Measurements from ENCODE around the gene ARTN.

Gene ARTN, protein sequence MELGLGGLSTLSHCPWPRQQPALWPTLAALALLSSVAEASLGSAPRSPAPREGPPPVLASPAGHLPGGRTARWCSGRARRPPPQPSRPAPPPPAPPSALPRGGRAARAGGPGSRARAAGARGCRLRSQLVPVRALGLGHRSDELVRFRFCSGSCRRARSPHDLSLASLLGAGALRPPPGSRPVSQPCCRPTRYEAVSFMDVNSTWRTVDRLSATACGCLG

DNA sequence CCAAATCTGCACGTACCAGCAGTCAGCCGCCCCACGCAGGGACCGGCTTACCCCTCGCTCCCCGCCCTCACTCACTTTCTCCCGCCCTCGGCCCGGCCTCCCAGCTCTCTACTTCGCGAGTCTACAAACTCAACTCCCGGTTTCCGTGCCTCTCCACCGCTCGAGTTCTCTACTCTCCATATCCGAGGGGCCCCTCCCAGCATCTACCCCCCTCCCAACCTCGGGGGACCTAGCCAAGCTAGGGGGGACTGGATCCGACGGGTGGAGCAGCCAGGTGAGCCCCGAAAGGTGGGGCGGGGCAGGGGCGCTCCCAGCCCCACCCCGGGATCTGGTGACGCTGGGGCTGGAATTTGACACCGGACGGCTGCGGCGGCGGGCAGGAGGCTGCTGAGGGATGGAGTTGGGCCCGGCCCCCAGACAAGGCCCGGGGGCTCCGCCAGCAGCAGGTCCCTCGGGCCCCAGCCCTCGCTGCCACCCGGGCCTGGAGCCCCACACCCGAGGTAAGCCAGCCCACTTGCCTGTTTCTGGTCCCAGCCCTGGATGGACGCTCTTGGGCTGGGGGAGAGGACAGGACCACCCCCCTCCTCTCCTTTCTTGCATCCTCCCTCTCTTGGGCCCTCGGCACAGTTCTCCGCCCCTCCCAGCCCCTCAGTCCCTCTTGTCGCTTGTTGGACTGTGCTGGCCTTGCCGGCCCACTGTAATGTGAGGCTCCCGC lies at the start of gene ARTN:
Gene ARTN (plus strand): TSS at position 416 of the 715 bp plus-strand sequence. CDS start 1,856 bp downstream, outside the sequence.
- peak; percentile 69 for DNase-seq

DNA sequence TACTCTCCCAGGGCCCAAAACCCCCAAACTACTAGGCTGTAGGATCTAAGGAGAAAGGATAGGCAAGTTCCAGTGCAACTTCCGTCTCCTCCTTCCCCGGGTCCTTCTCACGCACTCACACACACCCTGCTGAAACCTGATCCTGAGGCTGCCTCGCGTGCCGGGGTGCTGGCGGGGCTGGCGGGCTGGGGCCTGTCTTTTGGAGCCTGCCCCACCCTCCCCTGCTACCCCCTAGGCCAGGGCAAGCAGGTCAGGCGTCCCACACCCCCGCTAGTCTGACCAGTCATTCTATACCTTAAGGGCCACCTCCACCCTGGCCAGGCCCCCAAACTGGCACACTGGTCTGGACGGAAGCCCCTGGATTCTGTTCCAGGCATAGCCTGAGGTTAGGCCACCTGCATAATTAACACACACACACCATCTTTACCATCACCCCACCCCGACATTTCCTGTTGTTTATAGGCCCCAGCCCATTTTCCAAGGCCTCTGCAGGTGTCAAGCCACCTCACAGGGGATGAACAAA lies 48.3 kb upstream of the ARTN start:
- peak; percentile 39 for DNase-seq

DNA sequence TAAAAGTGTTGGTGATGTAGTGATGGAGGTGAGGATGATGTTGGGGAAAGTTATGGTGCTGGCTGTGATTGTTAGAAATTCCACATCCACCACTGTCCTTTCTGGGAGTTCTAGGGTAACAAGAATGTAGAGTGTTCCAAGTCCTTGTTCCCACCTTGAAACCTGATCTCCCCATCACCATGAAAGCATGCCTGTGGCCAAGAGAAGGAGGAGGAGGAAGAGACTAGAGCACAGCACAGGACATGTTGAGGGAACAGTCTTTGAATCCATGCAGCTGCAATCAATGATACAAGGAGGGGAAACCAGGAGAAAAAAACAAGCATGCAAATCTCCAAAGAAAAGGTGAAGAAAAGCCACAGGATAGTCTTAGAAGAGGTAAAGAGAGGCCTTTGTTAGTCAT lies 45.9 kb upstream of the ARTN start:
- no peak for DNase-seq

DNA sequence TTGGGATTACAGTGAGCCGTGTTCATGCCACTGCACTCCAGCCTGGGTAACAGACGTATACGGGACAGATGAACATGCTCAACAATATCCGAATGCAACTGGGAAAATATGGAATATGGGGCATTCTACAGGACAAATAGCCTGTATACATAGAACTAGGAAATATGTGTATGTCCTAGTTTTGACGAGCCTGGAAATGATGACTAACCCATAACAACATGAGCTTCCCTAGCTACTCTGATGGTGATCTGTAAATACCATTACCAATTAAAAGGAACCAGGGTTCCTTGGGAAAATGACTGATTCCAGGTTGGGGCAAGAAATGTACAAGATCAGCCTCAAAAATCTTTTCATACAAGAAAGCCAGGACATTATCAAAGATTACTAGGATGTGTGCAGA lies 42.8 kb upstream of the ARTN start:
- no peak for DNase-seq

DNA sequence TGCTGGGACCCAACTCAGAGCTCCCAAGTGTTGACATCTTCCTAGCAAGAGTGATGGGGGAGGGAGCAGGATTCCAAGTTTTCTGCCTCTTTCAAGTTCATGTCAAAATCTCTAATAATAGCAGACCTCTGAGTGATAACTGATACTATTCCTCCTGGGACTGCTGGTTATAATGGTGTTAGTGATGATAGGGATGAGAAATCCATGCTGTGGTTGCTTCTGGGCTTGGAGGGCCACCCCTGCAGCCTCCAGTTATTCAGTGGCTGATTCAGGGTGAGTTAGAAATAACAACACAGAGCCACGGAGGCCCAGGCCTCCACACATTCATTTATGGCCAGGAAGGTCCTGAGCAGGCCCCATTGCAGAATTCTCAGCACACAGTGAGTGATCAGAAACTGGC lies 40.6 kb upstream of the ARTN start:
- peak; percentile 2 for DNase-seq

DNA sequence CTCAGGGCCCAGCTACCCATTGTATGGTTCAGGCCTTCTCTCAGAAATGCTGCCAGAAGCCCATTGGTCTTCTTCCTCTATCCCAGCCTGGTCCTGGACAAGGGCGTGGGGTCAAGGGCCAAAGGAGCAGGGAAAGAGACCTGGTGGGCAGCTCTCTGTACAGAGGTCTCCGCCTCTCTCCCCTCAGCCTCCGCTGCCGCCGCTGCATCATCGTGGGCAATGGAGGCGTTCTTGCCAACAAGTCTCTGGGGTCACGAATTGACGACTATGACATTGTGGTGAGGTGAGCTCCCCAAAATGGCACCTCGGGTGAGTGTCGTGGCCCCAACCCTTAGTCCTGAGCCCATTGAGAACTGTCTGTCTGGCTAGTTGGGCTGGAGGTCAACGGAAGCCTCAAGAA lies 34.6 kb upstream of the ARTN start:
- DNase-seq = peak; percentile 19

DNA sequence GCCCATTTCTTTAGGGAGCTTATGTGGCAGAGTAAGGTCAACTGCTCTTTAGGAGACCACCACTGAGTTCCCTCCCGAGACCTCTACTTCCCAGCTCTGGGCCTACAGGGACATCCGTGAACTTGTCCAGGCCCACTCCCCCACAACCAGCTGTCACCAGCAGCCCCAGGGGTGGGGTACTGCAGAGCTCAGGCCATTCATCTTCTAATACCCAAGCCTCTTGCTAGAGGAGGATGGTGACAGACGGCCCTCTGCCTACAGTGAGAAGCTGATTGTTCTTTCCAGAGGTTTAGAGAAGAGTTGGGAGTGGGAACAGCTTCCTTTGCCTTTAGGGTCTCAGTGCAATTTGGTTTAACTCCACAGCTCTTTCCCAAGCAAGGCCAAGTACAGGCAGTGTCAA lies 33.2 kb upstream of the ARTN start:
- peak; percentile 11 for DNase-seq

DNA sequence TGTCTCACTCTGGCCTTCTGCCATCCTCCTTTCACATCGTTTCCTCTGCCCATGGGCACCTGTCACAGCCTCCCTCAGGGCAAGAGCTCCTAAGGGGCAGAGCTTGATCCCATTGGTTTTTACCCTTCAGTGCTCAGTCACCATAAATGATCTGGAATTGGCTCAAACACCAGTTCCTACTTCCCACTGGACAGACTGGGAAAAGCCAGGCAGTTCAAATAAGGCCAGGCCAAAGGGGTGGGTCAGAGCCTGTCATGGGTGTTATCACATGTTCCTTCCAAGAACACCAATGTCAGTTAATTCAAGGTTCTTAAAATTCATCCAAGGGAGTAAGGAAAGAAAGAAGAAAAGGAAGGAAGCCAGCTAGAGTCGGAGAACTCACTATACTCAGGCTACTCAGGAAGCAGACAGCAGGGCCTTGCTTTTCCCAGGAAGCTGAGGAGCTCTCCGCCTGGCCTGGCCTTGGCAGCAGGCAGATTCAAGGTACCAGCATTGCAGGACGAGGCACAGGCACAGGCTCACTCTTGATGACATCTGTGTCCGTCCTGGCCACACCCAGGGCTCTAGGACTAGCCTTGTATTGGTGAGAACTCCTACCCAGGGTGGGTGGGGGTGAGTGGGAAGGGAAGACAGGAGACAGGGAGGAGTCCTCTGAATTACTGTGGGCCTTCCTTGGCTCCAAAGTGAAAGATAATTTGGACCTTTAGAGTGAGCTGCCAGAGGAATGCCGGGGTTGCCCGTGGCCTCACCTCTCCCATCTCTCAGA lies 32.2 kb upstream of the ARTN start:
- peak; percentile 18 for DNase-seq

DNA sequence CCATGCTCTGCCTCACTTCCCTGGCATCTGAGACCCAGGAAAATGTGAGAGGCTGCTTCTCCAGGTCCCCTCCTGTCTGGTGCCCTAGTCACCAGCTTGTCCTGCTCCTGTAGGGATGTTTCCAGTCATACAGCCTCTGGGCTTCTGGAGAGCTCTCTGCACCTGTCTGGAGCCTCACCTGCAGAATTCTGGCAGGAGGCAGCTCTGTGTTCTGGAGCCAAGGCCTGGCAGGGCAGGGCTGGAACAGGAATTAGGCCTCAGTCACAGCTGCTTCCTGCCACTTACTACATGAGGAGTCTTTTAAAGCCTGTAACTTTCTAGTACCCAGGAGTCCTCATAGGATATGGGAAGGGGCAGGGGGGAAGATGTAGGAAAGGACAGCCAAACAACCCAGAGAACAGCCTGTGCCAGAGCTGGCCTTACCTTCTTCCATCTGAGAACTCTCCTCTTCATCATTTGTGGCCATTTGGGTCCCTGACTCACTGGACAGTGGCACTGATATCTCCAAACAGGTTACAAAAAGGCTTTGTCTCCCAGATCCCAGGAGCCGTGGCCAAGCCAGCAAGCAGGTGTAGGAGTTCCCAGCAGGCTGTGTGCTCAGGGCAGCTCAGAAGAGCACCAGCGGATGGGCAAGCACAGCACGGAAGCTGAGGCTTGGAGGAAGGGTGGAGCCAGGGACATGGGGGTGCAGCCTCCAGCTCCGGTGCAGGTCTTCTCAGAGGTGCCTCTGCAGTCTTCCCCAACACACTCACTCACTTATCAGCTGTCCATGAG lies 31.4 kb upstream of the ARTN start:
- DNase-seq = peak; percentile 17

DNA sequence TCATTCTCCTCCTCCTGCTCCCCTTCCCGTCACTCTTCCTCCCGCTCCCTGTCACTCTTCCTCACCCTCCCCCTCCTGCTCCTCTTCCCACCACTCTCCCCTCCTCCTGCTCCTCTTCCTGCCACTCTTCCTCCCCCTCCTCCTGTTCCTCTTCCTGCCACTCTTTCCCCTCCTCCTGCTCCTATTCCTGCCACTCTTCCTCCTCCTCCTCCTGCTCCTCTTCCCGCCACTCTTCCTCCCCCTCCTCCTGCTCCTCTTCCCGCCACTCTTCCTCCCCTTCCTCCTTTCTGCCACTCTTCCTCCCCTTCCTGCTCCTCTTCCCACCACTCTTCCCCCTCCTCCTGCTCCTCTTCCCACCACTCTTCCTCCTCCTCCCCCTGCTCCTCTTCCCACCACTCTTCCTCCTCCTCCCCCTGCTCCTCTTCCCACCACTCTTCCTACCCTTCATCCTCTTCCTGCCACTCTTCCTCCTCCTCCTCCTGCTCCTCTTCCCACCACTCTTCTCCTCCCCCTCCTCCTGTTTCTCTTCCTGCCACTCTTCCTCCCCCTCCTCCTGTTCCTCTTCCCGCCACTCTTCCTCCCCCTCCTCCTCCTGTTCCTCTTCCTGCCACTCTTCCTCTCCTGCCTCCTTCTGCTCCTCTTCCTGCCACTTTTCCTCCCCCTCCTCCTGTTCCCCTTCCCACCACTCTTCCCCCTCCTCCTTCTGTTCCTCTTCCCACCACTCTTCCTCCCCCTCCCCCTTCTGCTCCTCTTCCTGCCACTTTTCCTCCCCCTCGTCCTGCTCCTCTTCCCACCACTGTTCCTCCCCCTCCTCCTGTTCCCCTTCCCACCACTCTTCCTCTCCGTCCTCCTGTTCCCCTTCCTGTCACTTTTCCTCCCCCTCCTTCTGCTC lies 28.7 kb upstream of the ARTN start:
- DNase-seq = peak; percentile 38

DNA sequence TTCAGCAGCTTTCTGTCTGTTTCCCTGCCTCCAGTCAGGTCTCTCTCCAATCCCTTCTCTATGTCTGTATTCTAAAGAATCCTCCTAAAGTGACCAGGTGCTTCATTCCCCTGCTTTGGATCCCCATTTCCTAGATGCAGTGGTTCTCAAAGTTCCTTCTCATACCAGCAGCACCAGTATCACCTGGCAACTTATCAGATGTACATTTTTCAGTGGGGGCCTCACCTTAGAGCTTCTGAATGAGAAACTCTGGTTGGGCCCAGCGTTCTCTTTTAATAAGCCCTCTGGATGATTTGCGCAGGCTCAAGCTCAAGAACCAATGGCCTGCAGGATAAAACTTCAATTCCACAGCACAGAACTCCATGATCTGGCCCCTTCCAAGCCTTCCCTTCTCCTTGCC lies 25.4 kb upstream of the ARTN start:
- DNase-seq = no peak

DNA sequence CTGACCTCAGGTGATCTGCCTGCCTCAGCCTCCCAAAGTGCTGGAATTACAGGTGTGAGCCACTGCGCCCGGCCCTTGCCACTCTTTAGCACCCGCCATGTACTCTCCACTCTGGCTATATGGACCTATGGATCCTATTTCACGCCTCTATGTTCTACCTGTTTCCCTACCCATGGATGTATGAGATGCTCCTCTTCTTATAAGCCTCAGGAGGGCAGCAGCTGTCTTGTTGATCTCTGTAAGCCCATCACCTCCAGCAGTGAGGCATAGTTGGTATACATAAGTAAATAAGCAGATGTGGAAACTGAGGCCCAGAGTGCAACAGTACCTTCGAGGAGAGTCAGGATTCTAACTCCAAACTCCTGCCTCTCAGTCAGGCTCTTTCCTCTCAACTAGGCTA lies 24.7 kb upstream of the ARTN start:
- DNase-seq = peak; percentile 9

DNA sequence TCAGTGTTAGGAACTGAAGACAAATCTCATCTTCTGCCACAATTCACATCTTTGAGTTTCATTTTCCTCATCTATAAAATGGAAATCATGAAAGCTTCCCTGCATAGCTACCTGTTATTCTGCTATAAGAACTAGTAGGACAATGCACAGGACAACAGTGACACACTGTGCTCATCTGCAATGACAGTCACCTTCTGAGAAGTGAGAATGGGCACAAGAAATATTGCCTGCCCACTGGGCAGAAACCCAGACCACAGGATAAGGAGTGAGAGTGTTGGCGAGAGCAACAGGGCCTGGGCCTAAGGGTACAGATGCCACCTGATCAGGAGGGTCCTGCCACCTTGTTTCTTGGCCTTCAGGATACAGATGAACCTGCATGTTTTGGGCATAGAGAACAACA lies 23.3 kb upstream of the ARTN start:
- peak; percentile 15 for DNase-seq

DNA sequence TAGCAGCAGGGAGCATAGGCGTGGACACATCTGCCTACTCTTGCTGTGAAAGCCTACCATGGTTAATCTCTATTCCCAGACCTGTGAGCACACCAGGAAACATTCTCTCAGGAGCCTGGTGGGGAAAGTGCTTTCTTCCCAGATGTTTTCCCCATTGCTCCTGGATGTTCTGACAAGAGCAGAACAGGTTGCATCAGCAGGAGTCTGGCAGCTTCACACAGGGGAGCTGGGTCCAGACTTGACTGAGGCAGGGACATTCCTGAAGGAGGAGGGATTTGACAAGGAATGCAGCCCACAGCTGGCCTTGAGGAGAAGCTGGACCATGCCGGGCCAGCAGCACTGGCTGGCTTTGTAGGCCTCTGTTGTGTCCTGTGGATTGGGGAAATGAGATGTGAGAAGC lies 21.0 kb upstream of the ARTN start:
- peak; percentile 41 for DNase-seq

DNA sequence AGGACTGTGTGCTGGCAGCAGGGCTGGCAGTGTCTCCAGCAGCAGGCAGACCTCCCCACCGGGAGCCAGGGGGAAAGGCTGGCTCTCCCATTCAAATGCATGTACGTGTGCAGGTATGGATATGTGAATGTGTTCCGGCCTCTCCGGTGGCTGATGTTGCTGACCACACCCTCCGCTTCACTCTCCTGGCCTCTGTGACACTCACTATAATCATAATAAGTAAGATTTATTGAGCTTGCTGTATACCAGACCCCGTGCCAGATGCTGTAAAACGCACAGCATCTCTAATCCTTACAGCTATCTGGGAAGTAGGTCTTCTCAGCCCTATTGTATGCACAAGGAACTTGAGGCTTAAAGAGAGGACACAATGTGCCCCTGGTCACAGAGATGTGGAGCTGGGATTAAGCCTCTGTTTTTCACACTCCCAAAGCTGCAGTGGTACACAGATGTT lies 20.5 kb upstream of the ARTN start:
- DNase-seq = peak; percentile 41

DNA sequence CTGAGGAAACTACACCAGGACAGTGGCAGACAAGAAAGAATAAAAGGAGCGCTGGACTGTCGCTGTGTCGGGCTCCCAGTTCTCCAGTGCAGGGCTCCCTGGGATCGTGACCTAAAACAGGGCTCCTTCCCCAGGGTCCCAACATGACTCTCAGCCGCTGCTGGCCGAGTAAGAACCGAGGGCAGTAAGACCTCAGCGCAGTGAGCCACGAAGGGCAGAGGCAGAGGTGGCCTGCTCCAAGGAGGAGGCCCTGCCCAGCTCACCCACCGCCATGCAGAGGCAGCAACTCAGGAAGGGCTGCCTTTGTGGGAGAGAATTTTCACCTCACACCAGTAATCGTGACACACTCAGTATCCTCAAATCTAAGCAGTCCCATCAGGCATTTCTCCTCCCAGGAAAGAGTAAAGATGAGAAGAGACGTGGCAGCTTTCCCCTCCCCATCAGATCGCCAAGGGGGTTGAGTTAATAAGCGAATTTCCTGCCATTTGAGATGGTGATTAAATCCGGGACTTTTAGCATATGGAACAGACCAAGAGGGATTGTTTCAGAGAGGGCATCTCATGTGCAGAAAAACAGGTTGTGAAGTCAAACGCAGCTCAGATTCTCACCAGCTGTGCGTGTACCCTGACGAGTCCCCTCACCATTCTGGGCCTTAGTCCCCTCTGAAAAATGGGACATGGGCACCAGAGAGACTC lies 19.8 kb upstream of the ARTN start:
- peak; percentile 37 for DNase-seq

DNA sequence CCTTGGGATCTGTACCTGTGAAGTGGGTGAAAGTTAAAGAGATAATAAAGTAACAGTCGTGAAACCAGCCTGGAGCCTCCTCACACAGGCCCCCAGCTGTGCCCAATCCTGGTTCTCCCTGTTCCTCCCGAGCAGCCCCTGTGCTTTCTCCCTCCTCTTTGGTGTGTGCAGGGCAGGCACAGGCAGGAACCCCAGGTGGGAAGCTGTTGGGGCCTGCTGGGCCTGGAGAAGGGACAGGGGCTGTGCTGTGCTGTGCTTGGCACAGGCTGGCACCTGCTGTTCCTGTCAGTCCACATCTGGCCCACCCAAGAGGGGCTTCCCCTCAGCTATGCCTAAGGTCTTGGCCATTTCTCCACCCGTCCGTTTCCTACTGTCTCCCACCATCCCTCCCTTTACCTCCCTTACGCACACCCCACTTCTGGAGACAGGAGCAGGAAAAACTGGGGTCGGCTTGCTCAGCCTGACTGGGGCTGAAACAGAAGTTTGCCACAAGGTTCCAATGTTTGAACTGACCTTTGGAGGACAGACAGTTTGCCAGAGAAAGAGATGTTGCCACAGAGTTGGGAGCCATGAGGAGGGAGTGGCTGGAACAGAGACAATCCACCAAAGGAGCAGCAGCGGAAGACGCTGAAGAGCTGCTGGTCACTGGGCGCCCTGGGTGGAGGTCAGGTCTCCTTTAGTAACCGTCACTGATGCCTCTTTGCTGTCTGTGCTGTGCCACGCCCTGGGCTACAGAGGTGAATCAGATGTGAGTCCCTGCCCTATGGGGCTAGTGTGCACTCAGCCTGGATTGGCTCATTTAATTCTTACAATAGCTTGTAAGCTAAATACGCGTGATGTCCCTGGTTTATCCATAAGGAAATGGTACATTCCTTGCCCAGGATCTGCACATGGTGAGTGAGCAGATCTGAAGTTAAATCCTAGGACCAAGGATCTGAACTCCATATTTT lies 18.8 kb upstream of the ARTN start:
- DNase-seq = no peak

DNA sequence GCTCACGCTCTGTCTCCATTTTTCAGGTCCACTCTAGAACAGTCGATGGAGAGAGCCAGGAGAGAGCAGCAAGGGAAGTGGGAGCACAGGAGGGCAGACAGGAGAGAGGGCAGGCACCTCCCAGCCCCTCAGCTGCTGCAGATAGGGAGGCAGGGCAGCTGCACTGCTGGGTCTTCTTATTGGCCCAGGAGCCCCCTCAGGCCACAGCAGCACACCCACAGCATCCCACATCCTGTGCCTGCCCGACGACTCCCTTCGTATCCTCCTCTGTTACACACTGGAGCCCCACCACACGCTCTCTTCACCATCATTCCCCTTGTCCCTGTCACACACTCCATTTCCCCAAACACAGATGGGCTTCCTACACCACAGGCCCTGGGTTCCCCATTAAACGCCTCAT lies 13.7 kb upstream of the ARTN start:
- DNase-seq = no peak

DNA sequence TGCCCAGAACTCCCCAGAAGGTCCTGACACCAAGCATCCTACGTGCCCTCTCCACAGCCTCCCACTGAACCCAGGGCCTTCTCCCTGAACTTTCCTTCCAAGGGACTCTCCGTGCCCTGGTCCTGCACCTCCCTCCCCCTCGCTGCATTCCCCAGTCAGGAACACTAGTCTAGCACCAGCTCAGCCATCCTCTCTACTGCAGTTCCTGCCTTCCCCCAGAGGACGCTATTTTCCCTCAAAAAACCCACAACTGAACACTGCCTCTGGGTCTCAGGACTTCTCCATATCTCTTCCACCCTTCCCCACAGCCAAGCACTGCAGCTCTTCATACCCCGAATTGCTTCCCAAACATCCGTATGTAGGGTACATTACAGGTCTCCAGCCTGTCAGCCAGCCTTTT lies 12.6 kb upstream of the ARTN start:
- DNase-seq = no peak

DNA sequence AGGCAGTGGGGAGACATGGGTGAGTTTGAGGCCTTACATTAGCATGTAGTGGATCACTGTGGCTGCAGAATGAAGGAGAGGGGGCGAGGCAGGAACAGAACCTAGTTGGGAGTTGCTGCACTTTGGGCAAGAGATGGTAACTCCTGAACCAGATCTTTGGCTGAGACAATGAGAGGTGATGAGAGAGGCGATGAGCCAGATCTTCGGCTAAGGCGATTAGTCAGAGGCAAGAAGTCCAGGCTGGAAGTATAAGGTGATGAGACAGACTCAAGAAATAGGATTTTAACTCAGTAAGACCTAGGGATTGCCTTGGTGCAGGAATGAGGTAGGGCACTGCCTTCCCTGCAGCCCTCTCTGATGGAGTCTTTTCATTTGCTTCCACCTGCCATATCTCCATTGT lies 9.1 kb upstream of the ARTN start:
- peak; percentile 0 for DNase-seq

Measured in right forelimb (tissue), 1 donor.